Measurements from ENCODE around the gene FAM53A.

The FAM53A gene

DNA sequence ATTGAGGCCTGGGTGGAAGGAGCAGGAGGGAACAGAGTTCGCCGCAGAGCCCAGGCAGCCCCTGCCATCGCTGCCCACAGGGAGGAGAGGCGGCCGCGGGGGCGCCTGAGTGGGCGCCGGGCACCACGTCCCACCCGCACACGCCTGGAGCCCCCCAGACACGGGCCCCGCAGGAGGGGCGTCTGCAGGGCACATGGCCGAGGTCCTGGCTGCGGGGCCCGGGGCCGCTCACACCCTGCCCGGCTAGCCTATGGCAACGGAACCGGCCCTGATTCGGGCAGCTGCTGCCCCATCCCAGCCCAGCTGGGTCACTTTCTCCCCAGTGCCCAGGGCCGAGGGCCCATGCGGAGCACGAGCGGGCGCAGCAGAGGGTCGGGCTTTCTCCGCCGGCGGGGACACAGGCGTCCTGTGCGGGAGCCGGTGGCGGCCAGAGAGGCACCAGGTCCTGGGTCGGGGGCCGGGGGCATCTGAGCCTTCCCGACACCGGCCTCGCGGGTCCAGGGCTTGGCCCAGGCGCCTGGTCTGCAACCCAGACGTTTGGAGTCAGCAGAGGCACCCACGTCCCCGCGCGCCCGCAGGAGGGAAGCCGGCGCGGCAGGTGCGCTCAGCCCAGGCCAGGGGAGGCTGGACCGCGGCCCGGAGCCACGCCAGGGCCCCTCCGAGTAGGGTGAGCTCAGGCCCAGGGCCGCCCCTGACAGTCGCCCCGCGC is 91.2 kb downstream of the FAM53A start:
- TF ChIP-seq, protein P1, sequence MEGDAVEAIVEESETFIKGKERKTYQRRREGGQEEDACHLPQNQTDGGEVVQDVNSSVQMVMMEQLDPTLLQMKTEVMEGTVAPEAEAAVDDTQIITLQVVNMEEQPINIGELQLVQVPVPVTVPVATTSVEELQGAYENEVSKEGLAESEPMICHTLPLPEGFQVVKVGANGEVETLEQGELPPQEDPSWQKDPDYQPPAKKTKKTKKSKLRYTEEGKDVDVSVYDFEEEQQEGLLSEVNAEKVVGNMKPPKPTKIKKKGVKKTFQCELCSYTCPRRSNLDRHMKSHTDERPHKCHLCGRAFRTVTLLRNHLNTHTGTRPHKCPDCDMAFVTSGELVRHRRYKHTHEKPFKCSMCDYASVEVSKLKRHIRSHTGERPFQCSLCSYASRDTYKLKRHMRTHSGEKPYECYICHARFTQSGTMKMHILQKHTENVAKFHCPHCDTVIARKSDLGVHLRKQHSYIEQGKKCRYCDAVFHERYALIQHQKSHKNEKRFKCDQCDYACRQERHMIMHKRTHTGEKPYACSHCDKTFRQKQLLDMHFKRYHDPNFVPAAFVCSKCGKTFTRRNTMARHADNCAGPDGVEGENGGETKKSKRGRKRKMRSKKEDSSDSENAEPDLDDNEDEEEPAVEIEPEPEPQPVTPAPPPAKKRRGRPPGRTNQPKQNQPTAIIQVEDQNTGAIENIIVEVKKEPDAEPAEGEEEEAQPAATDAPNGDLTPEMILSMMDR (IDR thresholded peaks at IDR 0.05; ENCODE audit: low read depth, low read length): no peak
- H3K4me3 ChIP-seq (replicated peaks in 1 of 2; ENCODE audit: low read depth in 2 of 2, low read length in 2 of 2): no peak overlapping the region
- DNase-seq (ENCODE audit: low read depth in 2 of 2): no peak

DNA sequence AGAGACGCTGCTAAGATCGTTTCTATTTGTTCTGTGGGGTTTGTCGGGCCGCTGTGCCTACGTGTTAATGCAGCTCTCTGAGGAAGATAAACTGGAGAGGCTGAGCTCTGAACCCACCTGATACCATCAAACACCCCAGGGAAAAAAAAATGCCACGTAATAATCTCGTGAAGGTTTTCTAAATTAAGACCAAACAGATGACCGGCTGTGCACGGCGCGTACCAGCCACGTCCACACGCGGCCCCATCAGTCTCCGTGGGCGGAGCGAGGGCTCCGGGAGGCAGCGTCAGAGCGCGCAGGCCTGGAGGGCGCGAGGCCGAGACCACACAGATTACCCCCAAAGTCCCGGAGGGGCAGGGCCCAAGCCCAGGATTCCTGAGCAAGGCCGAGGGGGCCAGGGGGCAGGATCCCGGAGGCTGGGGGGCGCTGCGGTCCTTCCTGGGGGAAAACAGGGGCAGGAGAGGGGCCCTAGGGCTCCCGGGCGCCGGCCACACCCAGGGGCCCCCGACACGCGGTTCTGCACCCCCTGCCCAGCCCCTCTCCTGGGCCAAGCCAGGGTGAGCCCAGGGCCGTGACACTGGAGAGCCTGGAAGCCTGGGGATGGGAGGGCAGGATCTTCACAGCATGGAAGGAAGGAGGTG is 91.9 kb downstream of the FAM53A start:
- TF ChIP-seq, protein P1 (IDR thresholded peaks at IDR 0.05; ENCODE audit: low read depth, low read length): no peak
- no peak overlapping the region for H3K4me3 ChIP-seq (replicated peaks in 1 of 2; ENCODE audit: low read depth in 2 of 2, low read length in 2 of 2)
- no peak for DNase-seq (ENCODE audit: low read depth in 2 of 2)

DNA sequence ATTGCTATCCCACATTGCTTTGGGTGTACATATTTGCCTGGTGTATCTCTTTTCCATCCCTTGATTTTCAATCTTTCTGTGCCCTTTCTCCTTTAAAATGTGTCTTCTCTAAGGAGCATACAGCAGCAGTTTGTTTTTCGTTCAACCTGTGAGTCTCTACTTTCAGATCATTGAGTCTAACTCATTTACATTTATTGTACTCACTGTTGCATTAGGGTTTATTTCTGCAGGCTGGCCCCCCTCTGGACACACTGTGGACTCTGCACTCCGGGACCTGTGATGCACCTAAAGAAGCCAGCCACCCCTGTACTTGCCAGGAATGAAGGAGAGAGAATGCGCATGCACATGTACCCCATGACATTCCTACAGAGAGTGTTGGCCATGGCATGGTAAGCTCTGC is 93.0 kb downstream of the FAM53A start:
- no peak for DNase-seq (ENCODE audit: low read depth in 2 of 2)
- TF ChIP-seq, protein P1 (IDR thresholded peaks at IDR 0.05; ENCODE audit: low read depth, low read length): no peak
- H3K4me3 ChIP-seq (replicated peaks in 1 of 2; ENCODE audit: low read depth in 2 of 2, low read length in 2 of 2): no peak overlapping the region

DNA sequence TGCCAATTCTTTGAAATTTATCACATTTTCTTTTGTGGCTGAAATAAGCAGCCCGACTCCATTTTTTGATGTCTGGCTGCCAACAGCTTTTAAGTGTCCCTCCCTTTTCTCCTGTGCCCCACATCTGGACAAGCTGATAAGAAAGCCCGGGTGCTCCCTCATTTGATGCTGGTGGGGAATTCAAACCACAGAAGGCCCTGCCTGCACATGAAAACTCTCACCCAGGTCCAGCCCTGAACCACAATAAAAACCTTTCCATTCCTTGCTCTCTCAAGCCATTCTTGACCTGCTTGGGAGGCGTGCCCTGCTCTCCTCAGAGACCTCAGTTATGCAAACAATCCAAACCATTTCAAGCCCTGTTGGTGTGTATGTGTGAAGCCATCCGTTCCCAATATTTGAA is 93.9 kb downstream of the FAM53A start:
- no peak overlapping the region for H3K4me3 ChIP-seq (replicated peaks in 1 of 2; ENCODE audit: low read depth in 2 of 2, low read length in 2 of 2)
- DNase-seq (ENCODE audit: low read depth in 2 of 2): no peak
- TF ChIP-seq, protein P1 (IDR thresholded peaks at IDR 0.05; ENCODE audit: low read depth, low read length): no peak

All from cardiac fibroblast (primary cell).